GM21381 (cell line): ENCODE data around the gene CCDC8.
"Not testable (repeated sequence)": the region's sequence is repeated elsewhere in the genome, so short reads cannot be mapped to it uniquely, and the experiment has no call there.

Experiments
- ATAC-seq: cut with Tn5 transposase; IDR thresholded peaks from one replicate; pipeline ENCODE4 v1.9.1; 2021; ENCODE audit warnings: mild to moderate bottlenecking, moderate library complexity; ENCODE audit not compliant: unreplicated experiment

The CCDC8 gene

DNA sequence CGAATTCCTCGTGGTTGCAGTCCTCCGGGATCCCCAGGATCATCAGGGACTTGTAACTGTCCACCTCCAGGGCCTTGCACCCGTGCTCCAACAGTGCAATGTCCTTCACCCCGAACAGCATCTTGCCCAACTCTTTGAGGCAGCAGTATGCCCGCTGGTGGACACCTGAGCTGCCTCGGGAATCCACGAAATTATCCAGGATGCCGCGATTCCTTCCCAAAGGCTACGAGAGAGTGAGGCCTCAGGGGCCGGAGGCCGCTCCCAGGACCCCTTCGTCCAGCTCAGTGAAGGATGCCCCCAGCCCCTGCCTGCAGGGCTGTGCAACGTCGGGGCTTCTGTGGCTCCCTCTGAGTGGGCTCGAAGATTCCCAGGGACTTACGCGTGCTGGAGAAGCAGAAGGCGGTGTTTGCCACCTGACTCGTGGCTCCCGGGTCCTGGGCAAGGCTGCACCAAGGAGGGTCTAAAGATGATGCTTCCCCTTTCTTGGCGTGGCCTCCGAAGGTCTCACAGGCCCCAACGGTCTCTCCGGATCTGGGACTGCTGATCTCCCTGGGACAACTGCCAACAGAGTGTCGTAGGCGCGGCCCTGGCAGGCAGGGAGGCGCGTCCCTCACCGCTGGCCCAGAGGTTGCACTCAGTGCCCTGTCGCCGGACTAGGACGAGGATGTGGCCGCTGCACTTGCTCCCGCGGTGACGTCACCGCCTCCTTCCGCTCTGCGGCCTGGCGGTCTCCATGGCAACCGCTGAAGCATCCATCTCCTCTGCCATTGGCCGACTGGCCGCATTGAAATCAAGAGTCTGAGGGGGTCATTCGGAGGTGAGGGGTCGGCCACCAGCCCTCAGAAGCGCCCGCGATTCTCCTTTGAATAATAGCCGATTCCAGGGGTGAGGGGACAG lies 15.1 kb upstream of the CCDC8 start, which contains the start of gene PNMA8C:
Gene PNMA8C (minus strand): TSS at position 698 of the 897 bp plus-strand sequence. CDS start 577 bp downstream, at position 121.
- no peak for ATAC-seq

DNA sequence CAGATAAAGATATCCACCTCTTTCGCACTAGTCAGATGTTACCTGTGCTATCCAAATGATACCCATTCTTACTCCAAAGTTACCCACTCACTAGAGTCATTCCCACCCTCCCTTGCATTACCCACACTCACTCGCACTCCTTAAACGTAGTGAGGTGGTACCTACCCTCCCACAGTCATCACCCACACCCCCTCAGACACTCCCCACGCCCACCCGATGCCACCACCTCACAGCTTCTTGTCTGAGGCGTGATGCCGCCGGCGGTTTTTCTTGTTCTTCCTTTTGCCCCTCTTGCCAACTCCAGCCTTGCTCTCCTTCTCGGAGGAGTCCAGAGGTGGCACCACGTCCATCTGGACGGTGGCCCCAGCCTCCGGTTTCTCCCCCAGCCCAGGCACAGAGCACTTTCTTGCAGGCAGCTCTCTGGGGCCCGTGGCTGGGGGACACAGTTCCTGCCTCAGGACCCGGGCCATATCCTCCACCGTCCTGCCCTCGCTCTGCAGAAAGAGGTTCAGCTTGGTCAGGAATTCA lies 14.2 kb upstream of the CCDC8 start:
- no peak for ATAC-seq

DNA sequence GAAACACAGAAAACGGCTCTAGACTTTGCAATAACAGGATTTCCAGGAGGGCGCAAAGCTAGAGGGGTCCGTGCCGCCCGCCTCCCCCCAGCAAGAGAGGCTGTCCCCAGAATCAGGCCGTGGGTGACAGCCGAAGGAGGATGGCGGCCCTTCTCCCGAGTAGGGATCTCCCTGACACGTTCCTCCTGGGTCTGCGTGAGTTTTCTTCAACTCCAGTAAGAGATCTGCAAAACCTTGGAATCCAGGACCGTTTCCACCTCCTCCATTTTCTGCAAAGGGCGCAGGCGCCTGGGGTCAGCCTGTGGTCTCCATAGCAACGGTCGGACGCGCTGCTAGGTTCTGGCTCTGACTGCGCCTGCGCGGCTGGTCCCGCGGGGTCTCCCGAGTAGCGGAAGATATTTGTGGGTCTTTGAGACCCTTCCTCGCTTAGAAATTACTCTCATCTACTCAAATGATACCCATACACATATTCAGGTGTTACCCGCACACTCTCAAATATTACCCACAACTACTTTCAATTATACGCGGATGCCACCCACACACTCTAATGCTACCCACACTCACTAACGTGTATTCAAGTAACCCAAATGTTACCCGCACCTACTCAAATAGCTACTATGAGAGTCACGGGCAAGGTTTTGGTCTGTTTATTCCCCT lies 13.3 kb upstream of the CCDC8 start:
- no peak for ATAC-seq

DNA sequence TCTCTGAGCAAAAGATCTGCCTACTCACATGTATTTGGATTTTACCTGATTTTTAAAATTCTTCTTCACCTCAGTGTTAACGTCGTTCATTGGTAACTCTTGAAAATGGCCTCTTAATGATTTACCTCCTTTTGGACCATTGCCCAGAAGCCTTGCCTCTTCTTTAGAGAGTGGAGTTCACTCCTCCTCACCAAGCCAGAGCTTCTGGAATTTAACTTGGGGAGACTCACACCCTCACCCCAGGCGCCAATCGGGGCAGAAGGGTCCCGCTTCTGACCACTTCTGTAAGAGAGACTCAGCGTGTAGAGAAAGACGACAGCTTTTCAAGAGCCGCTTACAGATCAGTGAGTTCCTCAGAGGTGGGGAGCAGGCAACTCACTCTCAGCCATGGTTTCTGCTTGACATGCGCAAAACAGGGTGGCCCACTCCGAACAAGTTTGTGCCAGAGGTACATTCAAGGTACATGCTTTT lies 12.7 kb upstream of the CCDC8 start:
- ATAC-seq: no peak

DNA sequence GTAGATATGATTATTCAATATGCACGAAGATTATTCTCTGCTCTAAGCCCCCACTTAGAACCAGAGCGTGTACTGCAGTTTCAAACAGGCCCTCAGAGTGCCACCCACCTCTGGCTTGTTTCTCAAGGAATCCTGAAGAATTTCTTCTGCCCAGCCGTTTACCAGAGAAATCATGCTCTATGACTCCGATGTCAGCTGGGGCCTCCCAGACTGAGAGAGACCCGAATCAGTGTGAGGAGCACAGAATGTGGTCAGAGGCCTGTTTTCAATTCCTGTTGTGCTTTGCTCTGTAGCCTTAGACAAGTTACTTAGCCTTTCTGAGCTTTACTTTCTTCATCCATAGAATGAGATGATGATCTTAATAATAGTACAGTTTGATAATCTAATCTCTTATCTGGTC lies 9.8 kb upstream of the CCDC8 start:
- no peak for ATAC-seq

DNA sequence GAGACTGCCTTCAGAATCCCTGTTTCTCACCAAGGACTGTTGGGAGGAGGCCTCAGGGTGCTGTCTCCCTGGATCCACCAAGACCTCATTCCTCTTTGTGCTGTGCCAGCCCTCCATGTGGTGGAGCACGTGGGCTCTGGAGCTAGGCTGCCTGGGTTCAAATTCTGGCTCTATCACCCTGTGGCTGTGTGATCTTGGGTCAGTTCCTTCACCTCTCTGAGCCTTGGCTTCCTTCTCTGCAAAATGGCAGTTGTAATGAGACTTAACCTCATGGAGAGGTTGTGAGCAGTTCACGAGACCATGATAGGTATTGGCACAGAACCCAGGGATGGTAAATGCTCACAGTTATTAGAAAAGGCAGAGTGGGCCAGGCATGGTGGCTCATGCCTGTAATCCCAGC lies 9.0 kb upstream of the CCDC8 start:
- no peak for ATAC-seq

DNA sequence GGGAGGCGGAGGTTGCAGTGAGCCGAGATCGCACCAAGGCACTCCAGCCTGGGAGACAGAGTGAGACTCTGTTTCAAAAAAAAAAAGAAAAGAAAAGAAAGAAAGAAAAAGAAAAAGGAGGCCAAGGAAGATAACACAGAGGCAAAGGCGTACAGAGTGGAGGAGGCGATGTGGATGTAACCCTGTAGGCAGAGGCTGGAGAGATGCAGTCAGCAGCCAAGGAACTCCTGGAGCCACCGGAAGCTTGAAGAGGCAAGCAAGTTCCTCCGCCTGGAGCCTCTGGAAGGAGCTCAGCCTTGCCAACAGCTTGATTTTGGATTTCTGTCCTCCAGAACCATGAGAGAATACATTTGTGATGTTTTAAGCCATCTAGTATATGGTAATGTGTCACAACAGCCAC lies 6.7 kb upstream of the CCDC8 start:
- ATAC-seq: no peak

DNA sequence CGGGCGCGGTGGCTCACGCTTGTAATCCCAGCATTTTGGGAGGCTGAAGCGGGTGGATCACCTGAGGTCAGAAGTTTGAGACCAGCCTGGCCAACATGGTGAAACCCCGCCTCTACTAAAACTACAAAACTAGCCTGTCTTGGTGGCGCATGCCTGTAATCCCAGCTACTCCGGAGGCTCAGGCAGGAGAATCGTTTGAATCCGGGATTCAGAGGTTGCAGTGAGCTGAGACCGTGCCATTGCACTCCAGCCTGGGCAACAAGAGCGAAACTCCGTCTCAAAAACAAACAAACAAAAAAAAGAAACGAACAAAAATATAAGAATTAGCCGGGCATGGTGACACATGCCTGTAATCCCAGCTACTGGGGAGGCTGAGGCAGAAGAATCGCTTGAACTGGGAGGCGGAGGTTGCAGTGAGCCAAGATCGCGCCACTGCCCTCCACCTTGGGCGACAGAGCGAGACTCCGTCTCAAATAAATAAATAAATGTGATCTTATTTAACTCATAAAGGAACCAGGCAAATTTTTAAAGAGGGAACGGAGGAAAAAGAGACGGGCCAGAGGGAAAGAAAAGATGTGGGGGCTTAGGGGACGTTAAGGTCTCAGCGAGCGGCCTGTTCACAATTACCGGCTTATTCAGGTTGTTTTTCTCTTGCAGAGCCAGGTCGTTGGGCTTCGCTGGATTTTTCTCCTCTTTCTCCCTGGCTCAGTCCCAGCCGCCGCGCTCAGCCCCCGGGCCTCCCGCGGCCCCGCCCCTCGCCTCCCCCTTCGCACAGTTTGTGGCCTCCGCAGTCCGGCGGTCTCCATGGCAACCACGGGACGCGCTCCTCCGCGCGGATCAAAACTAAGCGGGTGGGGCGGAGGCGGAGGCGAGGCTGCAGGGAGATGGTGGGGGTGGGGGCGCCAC lies 2.7 kb upstream of the CCDC8 start:
- ATAC-seq: not testable (repeated sequence)

DNA sequence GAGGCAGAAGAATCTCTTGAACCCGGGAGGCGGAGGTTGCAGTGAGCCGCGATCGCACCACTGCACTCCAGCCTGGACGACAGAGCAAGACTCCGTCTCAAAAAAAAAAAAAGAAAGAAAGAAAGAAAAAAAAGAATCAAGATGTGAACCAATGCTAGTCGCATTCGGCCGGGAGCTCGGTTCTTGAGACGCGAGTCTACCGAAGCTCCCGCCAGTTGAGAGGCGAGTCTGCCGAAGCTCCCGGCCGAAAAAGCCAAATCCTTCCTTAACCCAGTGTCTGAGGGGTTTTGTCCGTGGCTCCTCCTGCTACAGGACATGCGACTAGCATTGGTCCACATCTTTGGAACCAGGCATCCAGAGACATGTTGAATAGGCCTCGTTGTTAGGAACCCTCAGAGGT lies 1.5 kb upstream of the CCDC8 start:
- not testable (repeated sequence) for ATAC-seq

DNA sequence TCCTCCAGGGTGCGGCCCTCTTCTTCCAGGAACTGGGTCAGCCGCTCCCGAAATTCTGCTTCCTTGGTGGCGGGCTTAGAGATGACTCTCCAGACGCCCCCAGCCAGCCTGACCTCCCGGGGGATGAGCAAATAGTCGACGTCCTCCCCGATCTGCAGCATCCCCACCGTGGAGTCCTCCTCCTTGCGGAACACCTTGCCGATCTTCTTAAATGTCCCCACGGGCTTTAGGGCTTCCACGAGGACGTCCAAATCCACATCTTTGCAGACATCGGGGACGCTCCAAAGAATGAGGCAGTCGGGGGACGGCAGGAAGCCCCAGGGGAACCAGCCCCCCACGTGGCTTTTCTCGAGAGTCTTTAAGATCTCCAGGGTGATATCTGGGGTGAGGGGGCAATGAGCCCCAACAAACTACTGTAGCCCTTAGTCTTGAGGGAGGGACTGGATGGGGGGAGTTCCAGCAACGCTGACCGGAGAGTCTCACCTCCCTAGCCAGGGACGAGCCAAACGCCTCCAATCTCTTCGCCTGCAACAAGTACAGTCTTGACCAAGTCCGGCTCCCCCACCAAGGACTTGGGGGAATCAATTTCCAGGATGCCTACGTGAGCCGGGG lies 608 bp downstream of the CCDC8 start:
- ATAC-seq: no peak

DNA sequence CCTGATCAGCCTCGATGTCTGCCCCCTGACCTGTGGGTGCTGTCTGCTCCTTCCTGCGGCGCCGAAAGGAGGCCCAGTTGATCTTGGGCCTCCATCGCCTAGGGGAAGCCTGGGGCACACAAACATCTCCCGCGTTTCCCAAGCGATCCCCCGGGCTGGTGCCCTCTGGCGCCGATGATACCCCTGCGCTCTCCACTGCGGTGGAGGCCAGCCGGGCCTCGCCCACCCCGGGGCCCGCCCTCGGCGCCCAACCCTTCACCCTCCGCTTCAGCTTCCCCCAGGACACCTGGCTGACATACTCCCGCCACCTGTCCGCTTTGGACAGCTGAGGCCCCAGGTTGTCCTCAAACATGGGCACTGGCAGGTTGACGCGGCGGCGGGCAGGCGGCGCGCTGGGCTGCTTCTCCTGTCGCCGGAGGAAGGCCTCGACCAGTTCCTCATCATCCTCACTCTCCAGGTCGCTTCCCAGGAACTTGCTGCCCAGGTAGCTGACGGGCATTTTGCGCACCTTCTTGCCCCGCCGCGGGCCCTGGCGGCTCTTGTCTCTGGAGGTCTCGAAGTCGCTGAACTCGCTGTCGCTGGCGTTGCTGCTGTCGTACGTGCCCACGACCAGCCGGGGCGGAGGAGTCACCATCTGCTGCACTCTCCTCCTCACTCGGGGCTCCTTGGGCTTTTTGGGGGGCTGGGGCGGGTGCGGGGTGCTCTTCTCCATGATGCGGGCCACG lies 1.3 kb downstream of the CCDC8 start:
- no peak for ATAC-seq

DNA sequence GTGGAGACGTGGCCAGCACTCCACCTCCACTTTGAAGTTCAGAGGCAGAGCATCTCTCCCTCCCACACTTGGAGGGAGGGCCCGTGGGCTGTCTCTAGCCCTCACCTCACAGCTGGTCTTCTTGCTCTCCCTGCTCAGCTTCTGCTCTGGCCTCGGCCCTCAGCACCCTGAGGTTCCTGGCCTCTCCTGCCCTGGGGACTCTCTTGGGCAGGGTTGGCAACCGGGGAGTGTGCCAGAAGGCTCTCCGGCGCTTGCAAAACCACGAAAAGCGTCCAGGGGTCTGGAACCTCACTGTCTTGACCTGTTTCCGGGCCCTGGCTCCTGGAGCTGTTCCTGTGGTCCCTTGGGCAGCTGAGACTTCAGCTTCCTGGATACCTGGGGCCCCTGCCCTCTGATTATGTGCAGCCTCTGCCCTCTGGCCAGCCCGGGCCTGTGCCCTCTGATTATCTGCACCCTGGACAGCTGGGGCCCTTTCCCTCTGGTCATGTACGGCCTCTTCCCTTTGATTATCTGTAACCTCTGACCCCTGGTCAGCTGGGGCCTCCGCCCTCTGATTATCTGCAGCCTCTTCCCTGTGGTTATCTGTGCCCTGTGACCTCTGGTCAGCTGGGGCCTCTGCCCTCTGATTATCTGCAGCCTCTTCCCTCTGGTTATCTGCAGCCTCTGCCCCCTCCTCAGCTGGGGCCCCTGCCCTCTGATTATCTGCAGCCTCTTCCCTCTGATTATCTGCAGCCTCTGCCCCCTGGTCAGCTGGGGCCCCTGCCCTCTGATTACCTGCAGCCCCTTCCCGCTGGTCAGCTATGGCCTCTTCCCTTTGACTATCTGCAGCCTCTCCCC lies 2.1 kb downstream of the CCDC8 start:
- no peak for ATAC-seq

DNA sequence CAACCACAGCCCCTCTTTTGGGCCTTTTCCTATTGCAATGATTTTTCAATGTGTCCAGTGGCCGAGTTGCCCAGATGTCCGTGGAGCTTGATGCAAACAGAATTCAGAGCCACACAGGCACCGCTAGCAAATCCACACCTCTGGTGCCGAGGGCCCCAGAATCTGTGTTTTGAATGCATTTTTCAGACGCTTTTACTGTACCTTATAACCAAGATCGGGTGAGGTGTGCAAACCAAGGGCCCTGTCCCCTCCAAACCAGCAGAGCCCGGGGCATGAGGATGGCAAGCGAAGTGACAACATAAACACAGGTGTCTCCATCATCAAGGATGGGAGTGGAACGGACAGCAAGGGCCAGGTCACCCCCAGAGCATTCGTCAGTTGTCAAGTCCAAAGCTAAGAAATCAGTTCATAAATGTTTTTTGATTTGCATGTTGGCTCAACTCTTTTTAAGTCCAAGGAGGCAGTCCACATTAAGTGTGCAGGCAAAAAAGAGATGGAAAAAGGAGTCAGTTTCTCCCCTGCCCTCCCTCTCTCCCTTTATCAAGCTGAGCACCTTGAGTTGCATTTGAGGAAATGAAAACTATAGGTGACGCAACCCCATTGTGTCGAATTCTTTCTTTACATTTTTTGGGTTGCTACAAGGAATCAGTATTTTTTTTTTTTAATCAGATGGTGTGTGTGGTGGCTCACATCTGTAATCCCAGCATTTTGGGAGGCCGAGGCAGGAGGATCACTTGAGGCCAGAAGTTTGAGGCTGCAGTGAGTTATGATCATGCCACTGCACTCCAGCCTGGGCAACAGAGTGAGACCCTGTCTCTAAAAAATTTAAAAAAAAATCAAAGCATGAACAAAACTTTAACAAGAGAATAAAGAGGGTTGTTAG lies 2.9 kb downstream of the CCDC8 start:
- no peak for ATAC-seq

DNA sequence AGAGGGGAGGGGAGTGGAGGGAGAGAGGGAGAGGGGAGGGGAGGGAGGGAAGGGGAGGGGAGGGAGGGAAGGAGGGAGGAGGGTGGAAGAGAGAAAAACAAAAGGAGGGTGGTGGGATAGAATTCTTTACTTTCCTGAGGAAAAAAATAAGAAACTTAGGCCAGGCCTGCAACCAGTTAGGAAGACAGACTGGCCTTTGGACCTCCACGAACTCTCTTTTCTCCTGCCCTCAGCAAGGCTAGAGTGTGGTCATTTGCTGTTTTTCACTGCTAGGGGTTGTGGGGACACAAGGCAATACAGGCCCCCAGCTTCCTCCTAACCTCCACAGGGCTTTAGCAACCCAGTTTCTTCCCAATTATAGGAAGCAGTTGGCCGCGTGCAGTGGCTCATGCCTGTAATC lies 4.2 kb downstream of the CCDC8 start:
- ATAC-seq: no peak

DNA sequence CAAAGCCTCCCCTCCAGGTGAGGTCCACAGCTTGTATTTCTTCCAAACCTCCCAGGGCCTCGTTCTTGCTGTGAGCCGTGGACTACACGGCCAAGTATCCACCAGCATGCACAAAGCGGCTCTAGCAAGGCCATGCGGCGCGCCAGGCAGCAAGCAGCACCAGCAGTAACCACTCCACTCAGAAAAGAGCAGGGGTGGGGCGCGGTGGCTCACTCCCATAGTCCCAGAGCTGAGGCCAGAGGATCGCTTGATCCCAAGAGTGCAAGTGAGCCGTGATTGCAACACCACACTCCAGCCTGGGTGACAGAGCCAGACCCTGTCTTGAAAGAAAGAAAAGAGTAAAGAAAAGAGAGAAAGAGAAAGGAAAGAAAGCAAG lies 4.7 kb downstream of the CCDC8 start:
- ATAC-seq: no peak

DNA sequence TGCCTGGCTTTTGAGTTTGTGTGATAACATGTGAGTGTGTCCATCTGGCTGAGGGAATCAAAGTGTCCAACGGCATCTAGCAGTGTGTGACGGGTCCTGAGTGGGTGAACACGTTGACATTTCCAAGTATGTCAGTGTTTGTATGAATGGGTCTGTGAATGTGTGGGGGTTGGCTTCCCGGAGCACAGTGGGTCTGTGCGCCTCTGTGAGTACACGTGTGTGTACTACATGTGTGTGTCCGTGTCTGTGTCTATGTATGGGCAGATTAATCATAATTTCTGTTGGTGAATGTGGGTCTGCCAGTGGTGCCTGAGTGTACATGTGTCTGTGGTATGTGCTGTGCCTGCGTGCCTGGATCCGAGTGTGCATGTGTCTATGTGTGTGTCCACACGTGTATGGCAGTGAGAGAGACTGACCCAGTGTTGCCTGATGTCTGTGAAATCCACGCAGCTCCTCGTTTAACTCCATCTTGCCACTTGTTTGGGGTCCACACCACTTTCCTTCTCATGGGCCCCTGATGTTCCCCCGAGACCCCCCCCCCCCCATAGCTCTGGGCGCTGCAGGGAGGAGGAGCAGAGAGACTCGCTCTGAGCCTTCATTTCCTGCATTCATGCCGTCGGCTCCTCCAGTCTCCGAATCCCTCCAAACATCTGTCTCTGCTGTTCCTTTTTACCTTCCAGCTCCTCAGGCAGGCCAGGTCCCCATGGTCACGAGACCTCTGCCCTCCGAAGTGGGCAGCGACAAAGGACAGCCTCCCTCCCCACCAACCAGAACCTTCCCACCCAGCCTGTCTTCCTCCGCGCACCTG lies 5.3 kb downstream of the CCDC8 start:
- no peak for ATAC-seq

DNA sequence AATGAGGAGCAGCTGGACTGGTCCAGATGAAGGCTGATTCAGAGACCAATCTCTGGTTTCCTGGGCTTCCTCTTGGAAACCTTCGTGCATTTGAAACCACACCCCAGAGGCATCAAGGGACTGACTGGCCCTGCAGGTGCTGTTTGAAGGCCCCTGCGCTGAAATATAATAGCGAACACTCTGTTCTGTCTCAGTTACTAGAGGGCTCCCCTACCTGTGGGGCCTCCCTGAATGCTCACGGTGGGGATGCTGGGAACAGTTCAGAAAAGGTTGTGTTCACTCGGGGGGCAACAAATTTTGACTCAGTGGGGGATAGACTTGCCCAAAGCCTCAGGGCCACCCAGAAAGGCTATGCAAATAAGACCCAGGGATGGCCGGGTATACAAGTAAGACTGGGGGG lies 6.4 kb downstream of the CCDC8 start:
- ATAC-seq: no peak
